Transverse colon (tissue), 4 donors: ENCODE data around the gene COLEC11. TPM values are rescaled to one million over a fixed set of nuclear protein-coding genes. Genes with fewer than 3 reads are reported as not detected.

Experiments used
- DNase-seq: peaks from one replicate; pipeline ENCODE4 v3.0.0-alpha.2; 2019
- H3K27ac ChIP-seq, 4 donors: fragments of 200-600 bp; sonication (generic); 2 replicates each; pipeline ENCODE4 v1.5.1; 2016 to 2018; ENCODE audit warnings: inconsistent platforms in 4 of 4
- H3K27me3 ChIP-seq: fragments of 200-600 bp; sonication (generic); 2 replicates; pipeline ENCODE4 v1.5.1; 2017; ENCODE audit warnings: inconsistent platforms
- H3K36me3 ChIP-seq, 4 donors: fragments of 200-600 bp; sonication (generic); 2 replicates each; pipeline ENCODE4 v1.5.1; 2017 to 2019; ENCODE audit warnings: inconsistent platforms in 4 of 4
- H3K4me1 ChIP-seq, 4 donors: fragments of 200-600 bp; sonication (generic); 2 replicates each; pipeline ENCODE4 v1.5.1; 2017 to 2020; ENCODE audit warnings: inconsistent platforms in 4 of 4
- H3K4me3 ChIP-seq, 4 donors: fragments of 200-600 bp; sonication (generic); 1 replicate in 1 of 4; 2 replicates in 3 of 4; pipeline versions ENCODE4 v1.5.1 to v1.6.1; 2017 to 2019; ENCODE audit warnings: inconsistent platforms in 4 of 4
- H3K9me3 ChIP-seq, 2 donors: fragments of 200-600 bp; sonication (generic); 2 replicates each; pipeline ENCODE4 v1.5.1; 2017 to 2019; ENCODE audit warnings: inconsistent platforms in 2 of 2
- CTCF ChIP-seq, 5 experiments: fragments of 200-600 bp in 3 of 5; fragments of 450-650 bp in 2 of 5; sonication (generic) in 3 of 5; IDR thresholded peaks; 1 replicate in 2 of 5; 2 replicates in 3 of 5; pipeline ENCODE4 v1.5.1; 2016 to 2017; ENCODE audit warnings: antibody characterized with exemption in 5 of 5, inconsistent platforms in 3 of 5, mild to moderate bottlenecking in 2 of 5, moderate library complexity in 1 of 5
- EP300 ChIP-seq: sonication (generic); formaldehyde crosslinking; IDR thresholded peaks from one replicate; pipeline ENCODE4 v1.6.1; 2017; ENCODE audit warnings: antibody characterized with exemption, low read depth
- POLR2A ChIP-seq: fragments of 450-650 bp; IDR thresholded peaks from one replicate; pipeline ENCODE4 v1.6.1; 2016; ENCODE audit warnings: antibody characterized with exemption, mild to moderate bottlenecking, moderate library complexity
- POLR2AphosphoS5 ChIP-seq, 3 donors: sonication (generic); formaldehyde crosslinking; IDR thresholded peaks; one replicate each; pipeline ENCODE4 v1.6.1; 2016; ENCODE audit warnings: antibody characterized with exemption in 3 of 3
- WGBS, 2 donors: methylation state at CpG; one replicate each; pipeline ENCODE4 v1.1.5; 2018; ENCODE audit warnings: low coverage in 1 of 2; 5-methylcytosine and 5-hydroxymethylcytosine counted together
- in situ Hi-C, 4 donors: fragments of 200-750 bp; cut with MboI; loops; one replicate each; pipeline versions ENCODE4 v1.15.0 to v1.15.1; 2017; ENCODE audit warnings: low sequenced_read_pairs in 3 of 4, low pct_ligation_motif_present in 1 of 4, low pct_unique_long_range_greater_than_20kb in 1 of 4
- intact Hi-C: fragments of 100-400 bp; cut with DNase I; formaldehyde crosslinking; loops from one replicate; pipeline ENCODE4 v1.15.1; 2023; ENCODE audit warnings: low total_unique reads
- total RNA-seq, 4 donors: library from RNA; depleted of rRNA; stranded (reverse); fragments of >200 nt; gene quantifications; one replicate each; pipeline ENCODE4 v1.1.0, GENCODE V29; 2016

The COLEC11 gene
- total RNA-seq, 4 donors from 2014 or later, result 1.6 to 2.0 TPM; not detected in 2

DNA sequence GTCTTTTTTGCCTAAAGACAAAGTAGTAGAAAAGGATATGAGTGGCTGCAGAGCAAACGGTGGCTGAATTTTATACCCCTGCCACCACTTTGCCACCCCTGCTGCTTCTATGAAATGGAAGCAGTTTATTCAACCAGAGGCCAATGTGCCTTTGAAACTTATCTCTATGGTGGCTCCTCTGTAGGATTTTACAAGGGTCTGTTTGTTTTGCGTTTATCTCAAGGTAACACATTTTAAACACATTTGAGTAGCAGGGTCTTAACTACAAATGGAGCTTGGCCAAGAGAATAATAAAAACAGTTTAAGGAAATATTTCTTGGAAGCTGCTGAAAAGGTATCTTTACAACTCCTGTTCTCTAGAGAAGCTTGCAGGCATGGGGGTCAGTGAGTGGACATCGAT is 69.2 kb downstream of the COLEC11 start:
- TF ChIP-seq CTCF (IDR thresholded peaks at IDR 0.05) (no peak), EP300 (no peak), POLR2A (no peak), POLR2AphosphoS5 (IDR thresholded peaks at IDR 0.05) (no peak)
- Histone ChIP-seq H3K4me3 (no peak overlapping the region), H3K4me1 (no peaks in the 10 kb centered on the region), H3K36me3 (no peaks in the 10 kb centered on the region), H3K27ac (no peak overlapping the region), H3K9me3 (no peaks in the 10 kb centered on the region), H3K27me3 (no peaks in the 10 kb centered on the region)
- no peak for DNase-seq
- intact Hi-C loops, result no loop called here
- in situ Hi-C loops, result loop anchor here in 1 of 4 donors (25.0 kb wide), 1 partner anchor 1527 kb away; no protein-coding TSS in a partner anchor
- 52 to 59% methylated on average over 2 to 3 of the region's 3 CpGs for WGBS, 2 donors

- intact Hi-C loops, result no loop called here
These were observed 70.0 kb downstream of the COLEC11 start for GRCh38 chr2:3664925-3665324.

DNA sequence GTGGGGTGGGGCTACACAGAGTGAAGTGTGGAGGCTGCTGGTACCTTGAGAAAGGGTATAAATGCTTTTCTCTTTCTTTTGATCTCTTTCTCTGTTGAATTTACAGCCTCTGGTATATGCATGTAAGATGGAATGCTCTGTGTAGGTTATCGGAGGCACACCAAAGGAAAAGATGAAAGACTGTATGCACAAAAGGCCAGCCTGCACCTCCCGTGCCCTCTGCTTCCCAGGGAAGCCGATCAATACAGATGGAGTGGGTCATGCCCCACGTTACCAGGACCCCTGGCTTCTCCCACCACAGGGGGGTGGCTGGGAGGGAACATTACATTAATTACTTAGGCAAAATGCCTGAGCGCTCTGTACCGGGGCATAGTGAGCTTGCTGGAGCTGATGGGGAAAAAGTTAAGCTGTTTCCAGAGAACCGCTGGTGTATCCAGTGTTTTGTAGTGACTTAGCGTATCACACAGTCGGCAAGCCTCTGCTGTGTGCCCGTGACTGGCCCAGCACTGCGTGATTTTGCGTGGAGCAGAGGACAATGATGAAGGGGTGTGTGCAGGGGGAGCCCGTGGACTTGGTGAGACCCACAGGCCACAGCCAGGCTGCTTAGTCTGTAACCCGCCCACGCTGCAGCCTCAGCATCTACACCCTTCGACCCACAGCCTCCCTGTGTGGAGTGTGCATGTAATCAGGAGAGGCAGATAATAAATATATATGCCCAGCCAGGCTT is 71.1 kb downstream of the COLEC11 start:
- Histone ChIP-seq H3K27ac (no peak overlapping the region), H3K36me3 (no peaks in the 10 kb centered on the region), H3K4me3 (no peak overlapping the region), H3K9me3 (no peaks in the 10 kb centered on the region), H3K27me3 (no peaks in the 10 kb centered on the region), H3K4me1 (no peaks in the 10 kb centered on the region)
- in situ Hi-C loops (loop anchor here in 1 of 4 donors (25.0 kb wide), 1 partner anchor 1529 kb away; no protein-coding TSS in a partner anchor), intact Hi-C loops (no loop called here)
- DNase-seq, result no peak
- no peak for TF ChIP-seq POLR2AphosphoS5 (IDR thresholded peaks at IDR 0.05)
- TF ChIP-seq EP300, result no peak
- TF ChIP-seq CTCF (IDR thresholded peaks at IDR 0.05), result no peak
- no peak for TF ChIP-seq POLR2A
- WGBS, 2 donors, result 86 to 94% methylated on average over 3 to 16 of the region's 16 CpGs

More at GRCh38 chr2:3664925-3665324, 70.0 kb downstream of the COLEC11 start:
- H3K4me3 ChIP-seq, result no peak overlapping the region
- no peaks in the 10 kb centered on the region for H3K9me3 ChIP-seq
- H3K27ac ChIP-seq, result no peak overlapping the region
- TF ChIP-seq CTCF (IDR thresholded peaks at IDR 0.05) (no peak), POLR2AphosphoS5 (IDR thresholded peaks at IDR 0.05) (no peak), EP300 (no peak), POLR2A (no peak)
- in situ Hi-C loops, result loop anchor here in 1 of 4 donors (25.0 kb wide), 1 partner anchor 1528 kb away; no protein-coding TSS in a partner anchor
- DNase-seq, result no peak
- 50 to 78% methylated on average over 1 to 8 of the region's 8 CpGs for WGBS, 2 donors
- no peaks in the 10 kb centered on the region for H3K36me3 ChIP-seq
- H3K4me1 ChIP-seq, result no peaks in the 10 kb centered on the region
- no peaks in the 10 kb centered on the region for H3K27me3 ChIP-seq

- 92 to 97% methylated on average over 14 to 18 of the region's 18 CpGs for WGBS, 2 donors
- H3K27me3 ChIP-seq, result no peaks in the 10 kb centered on the region
- no peak overlapping the region for H3K27ac ChIP-seq
- intact Hi-C loops (no loop called here), in situ Hi-C loops (loop anchor here in 1 of 4 donors (25.0 kb wide), 1 partner anchor 1529 kb away; no protein-coding TSS in a partner anchor)
- no peaks in the 10 kb centered on the region for H3K4me1 ChIP-seq
- TF ChIP-seq POLR2AphosphoS5 (IDR thresholded peaks at IDR 0.05) (no peak), CTCF (IDR thresholded peaks at IDR 0.05) (no peak), EP300 (no peak), POLR2A (no peak)
- DNase-seq, result no peak
- no peaks in the 10 kb centered on the region for H3K36me3 ChIP-seq
- no peak overlapping the region for H3K4me3 ChIP-seq
- no peaks in the 10 kb centered on the region for H3K9me3 ChIP-seq
These were observed 71.7 kb downstream of the COLEC11 start for GRCh38 chr2:3666613-3666975.
